MG63 (cell line): Measurements from ENCODE around the gene PBX1. TPM values are rescaled to one million over a fixed set of nuclear protein-coding genes. Genes with fewer than 3 reads are reported as not detected.

Experiments
- DNase-seq: peaks from one replicate; pipeline ENCODE4 v3.0.0-alpha.2; 2020
- H3K27me3 ChIP-seq: fragments of 250-450 bp; sonication (Bioruptor Pico); 2 replicates; pipeline ENCODE4 v1.5.1; 2020; ENCODE audit warnings: mild to moderate bottlenecking, moderate library complexity
- H3K36me3 ChIP-seq: fragments of 250-450 bp; sonication (Bioruptor Pico); 2 replicates; pipeline ENCODE4 v1.5.1; 2020; ENCODE audit warnings: mild to moderate bottlenecking, moderate library complexity
- H3K4me3 ChIP-seq: fragments of 250-450 bp; sonication (Bioruptor Pico); 2 replicates; pipeline ENCODE4 v1.5.1; 2020; ENCODE audit warnings: mild to moderate bottlenecking, moderate library complexity
- H3K9me3 ChIP-seq: fragments of 250-450 bp; sonication (Bioruptor Pico); 2 replicates; pipeline ENCODE4 v1.5.1; 2020; ENCODE audit warnings: mild to moderate bottlenecking, moderate library complexity
- total RNA-seq: library from RNA; depleted of rRNA; stranded (reverse); fragments of >200 nt; shearing (Covaris generic); gene quantifications from 2 replicates; pipeline ENCODE4 v1.2.3, GENCODE V29; 2014; ENCODE audit warnings: low replicate concordance

The PBX1 gene
- total RNA-seq, 1 experiment from 2014 or later, result 0.36 TPM

GRCh38 chr1:164581762-164582161 is 22.8 kb downstream of the PBX1 start:
- Histone ChIP-seq H3K36me3 (no peaks in the 10 kb centered on the region), H3K27me3 (no peaks in the 10 kb centered on the region; the same call in 1 of the 2 replicates), H3K9me3 (no peaks in the 10 kb centered on the region), H3K4me3 (no peak overlapping the region)
- no peak for DNase-seq

GRCh38 chr1:164583196-164583595 is 24.2 kb downstream of the PBX1 start:
- H3K27me3 ChIP-seq, result no peaks in the 10 kb centered on the region; the same call in 1 of the 2 replicates
- no peak overlapping the region for H3K4me3 ChIP-seq
- no peaks in the 10 kb centered on the region for H3K9me3 ChIP-seq
- H3K36me3 ChIP-seq, result no peaks in the 10 kb centered on the region
- DNase-seq, result no peak

DNA sequence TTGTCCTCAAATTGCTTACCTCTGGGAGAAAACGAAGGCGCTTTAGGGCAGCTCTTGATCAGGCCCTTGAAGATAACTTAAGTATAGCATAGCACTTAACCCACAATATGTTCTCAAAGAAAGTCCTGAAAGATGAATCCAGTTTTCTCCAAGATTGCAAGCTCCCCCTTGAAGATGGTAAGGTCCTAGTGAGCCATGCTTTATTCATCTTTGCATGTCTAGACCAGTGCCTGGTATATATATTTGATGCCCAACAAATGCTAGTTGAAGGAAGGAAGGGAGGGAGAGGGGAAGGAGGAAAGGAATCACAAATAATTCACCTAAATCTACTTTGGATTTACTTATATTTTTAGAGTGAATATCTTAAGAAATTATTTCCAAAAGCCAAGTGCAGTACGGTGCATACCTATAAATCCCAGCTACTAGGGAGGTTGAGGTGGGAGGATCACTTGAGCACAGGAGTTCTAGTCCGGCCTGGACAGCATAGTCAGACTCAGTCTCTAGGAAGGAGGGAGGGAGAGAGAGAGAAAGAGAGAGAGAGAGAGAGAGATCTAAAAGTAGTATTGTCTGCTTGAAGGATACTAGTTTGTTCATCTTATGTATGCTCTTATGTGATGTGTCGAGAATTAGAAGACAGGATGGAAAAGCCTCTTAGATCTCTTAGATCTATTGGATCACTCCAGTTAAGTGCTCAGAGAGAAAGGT is 25.0 kb downstream of the PBX1 start:
- no peaks in the 10 kb centered on the region for H3K9me3 ChIP-seq
- no peaks in the 10 kb centered on the region for H3K36me3 ChIP-seq
- DNase-seq, result no peak
- no peaks in the 10 kb centered on the region; the same call in 1 of the 2 replicates for H3K27me3 ChIP-seq
- no peak overlapping the region for H3K4me3 ChIP-seq

DNA sequence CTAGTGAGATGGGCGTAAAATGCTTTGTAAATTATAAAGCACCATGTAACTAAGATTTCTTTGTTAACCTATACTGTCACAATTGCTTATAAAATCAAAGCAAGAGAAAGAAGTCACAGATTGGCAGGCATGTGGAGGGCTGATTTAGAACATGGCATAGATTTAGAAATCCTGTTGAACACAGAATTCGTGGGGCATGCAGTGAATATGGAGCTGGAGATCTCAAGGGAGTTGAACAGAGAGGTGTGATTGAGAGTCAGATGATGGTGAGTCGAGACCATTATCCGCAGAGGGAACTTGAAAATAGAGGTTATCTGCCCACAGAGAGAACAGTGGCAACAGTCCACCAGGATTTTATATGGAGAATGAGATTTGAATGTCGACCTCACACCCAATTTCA is 27.6 kb downstream of the PBX1 start:
- H3K4me3 ChIP-seq, result no peak overlapping the region
- no peaks in the 10 kb centered on the region; the same call in 1 of the 2 replicates for H3K27me3 ChIP-seq
- no peak for DNase-seq
- H3K9me3 ChIP-seq, result no peaks in the 10 kb centered on the region
- no peaks in the 10 kb centered on the region for H3K36me3 ChIP-seq

DNA sequence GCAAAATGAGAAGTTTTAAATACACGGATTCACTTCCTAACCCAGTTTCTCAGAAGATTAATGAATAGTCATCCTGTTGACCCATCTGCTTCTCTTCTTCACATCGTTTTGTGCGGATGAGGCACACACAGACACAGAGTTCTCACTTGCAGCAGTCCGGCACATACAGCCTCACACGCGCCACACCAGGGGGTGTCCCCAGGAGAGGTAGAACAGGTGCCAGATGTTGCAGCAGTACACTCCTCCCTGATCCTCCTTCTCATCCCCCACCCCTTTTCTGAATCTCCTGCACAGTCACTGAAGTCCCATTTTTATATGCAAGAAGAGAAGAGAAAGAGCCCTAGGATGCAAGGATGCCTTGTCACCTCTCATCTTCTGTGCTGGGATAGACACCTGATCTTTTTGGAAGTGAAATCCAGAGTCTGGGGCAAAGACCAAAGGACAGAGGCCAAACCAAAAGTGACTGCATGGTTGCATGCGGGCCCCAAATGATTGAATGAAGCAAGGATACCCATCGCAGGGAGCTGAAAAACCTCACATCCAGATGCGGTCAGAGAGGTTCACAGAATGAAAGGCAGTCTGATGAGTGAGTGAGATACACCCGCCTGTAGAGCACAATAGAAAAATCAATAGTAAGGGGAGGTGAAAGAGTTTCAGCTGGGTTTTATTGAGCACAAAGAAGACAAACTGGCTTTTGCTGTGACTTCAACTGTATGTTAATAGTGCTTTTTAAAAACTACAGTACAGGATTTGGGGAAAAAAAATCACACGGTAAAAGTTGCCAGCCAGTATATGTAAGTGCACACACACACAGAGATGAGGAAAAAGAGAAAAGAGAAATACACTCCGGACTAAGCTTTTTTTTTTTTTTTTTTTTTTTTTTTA is 28.9 kb downstream of the PBX1 start:
- H3K9me3 ChIP-seq, result no peaks in the 10 kb centered on the region
- no peak overlapping the region for H3K4me3 ChIP-seq
- H3K36me3 ChIP-seq, result no peaks in the 10 kb centered on the region
- no peaks in the 10 kb centered on the region; the same call in 1 of the 2 replicates for H3K27me3 ChIP-seq
- no peak for DNase-seq

GRCh38 chr1:164588516-164589341 is 29.7 kb downstream of the PBX1 start:
- DNase-seq, result peak; percentile 11
- H3K27me3 ChIP-seq, result no peaks in the 10 kb centered on the region; the same call in 1 of the 2 replicates
- no peak overlapping the region for H3K4me3 ChIP-seq
- H3K36me3 ChIP-seq, result no peaks in the 10 kb centered on the region
- H3K9me3 ChIP-seq, result no peaks in the 10 kb centered on the region

DNA sequence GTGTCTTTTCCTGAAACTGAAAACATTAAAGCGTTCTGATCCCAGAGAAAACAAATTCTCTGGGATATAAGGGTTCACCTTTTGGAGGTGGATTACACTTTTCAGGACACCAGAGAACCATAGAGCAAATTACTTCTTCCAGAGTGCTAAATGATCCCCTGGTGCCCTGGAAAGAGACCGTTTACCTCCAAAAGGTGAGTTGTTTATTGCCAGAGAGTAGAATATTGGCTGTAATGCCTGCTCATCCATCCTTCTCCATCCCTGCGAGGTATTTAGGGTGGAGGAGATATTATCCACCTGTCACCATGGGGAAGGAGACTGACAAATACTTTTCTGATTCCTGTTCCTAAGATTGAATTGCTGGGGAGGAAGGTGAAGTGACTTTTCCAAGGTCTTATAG is 30.4 kb downstream of the PBX1 start:
- H3K4me3 ChIP-seq, result no peak overlapping the region
- no peaks in the 10 kb centered on the region for H3K36me3 ChIP-seq
- no peak for DNase-seq
- no peaks in the 10 kb centered on the region for H3K9me3 ChIP-seq
- H3K27me3 ChIP-seq, result no peaks in the 10 kb centered on the region; the same call in 1 of the 2 replicates

GRCh38 chr1:164589961-164590507 is 31.1 kb downstream of the PBX1 start:
- DNase-seq, result no peak
- Histone ChIP-seq H3K4me3 (no peak overlapping the region), H3K27me3 (peaks cover 4% of the 10 kb centered on the region), H3K36me3 (no peaks in the 10 kb centered on the region), H3K9me3 (no peaks in the 10 kb centered on the region)

- peaks cover 5% of the 10 kb centered on the region; the same call in 1 of the 2 replicates for H3K27me3 ChIP-seq
- no peaks in the 10 kb centered on the region for H3K9me3 ChIP-seq
- H3K36me3 ChIP-seq, result no peaks in the 10 kb centered on the region
- no peak overlapping the region for H3K4me3 ChIP-seq
- DNase-seq, result no peak
Measured at GRCh38 chr1:164590592-164590991, 31.6 kb downstream of the PBX1 start.

GRCh38 chr1:164591858-164592257 is 32.9 kb downstream of the PBX1 start:
- no peak overlapping the region for H3K4me3 ChIP-seq
- no peak for DNase-seq

DNA sequence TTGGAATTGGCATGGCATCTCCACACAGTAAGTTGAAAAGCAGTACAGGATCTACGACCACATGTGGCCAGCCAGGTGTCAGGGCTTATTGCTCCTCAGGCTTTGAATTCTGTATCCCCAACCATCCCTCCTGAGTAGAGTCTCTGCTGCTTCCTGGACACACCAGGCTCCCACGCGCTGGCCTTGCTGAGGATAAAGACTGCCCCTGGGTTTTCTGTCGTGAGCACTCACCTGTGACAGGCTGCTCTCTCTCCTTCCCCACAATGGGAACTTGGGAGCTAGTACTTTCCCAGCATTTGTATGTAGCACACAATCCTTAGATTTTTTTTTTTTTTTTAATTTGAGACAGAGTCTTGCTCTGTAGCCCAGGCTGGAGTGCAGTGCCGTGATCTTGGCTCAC is 33.6 kb downstream of the PBX1 start:
- Histone ChIP-seq H3K27me3 (peaks cover 5% of the 10 kb centered on the region; the same call in 1 of the 2 replicates), H3K9me3 (no peaks in the 10 kb centered on the region), H3K4me3 (no peak overlapping the region), H3K36me3 (no peaks in the 10 kb centered on the region)
- DNase-seq, result no peak

More at GRCh38 chr1:164591858-164592257, 32.9 kb downstream of the PBX1 start:
- no peaks in the 10 kb centered on the region for H3K36me3 ChIP-seq
- peaks cover 5% of the 10 kb centered on the region; the same call in 1 of the 2 replicates for H3K27me3 ChIP-seq
- no peaks in the 10 kb centered on the region for H3K9me3 ChIP-seq

- Histone ChIP-seq H3K9me3 (no peaks in the 10 kb centered on the region), H3K36me3 (no peaks in the 10 kb centered on the region), H3K4me3 (no peak overlapping the region), H3K27me3 (peaks cover 5% of the 10 kb centered on the region; the same call in 1 of the 2 replicates)
- no peak for DNase-seq
Measured at GRCh38 chr1:164595212-164595611, 36.2 kb downstream of the PBX1 start.

DNA sequence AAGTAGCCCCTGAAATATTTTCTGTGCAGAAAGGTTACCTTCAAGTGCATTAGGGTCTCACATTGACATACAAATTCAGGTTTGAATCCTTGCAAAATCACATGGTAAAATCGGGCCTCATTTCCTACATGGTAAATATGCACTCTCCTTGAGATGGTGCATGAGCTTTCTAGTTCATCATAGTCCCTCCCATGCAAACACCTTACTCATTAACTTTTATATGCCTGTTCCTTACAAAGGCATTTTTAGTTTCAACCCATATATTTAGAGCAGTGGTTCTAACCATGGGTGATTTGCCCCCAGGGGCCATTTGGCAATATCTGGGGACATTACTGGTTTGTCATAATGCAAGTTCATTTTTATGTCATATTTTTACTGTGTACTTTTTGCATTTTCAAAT is 37.2 kb downstream of the PBX1 start:
- Histone ChIP-seq H3K27me3 (peaks cover 5% of the 10 kb centered on the region; the same call in 1 of the 2 replicates), H3K4me3 (no peak overlapping the region), H3K36me3 (no peaks in the 10 kb centered on the region), H3K9me3 (no peaks in the 10 kb centered on the region)
- no peak for DNase-seq

- DNase-seq, result no peak
- no peaks in the 10 kb centered on the region for H3K9me3 ChIP-seq
- no peak overlapping the region for H3K4me3 ChIP-seq
- peaks cover 5% of the 10 kb centered on the region; the same call in 1 of the 2 replicates for H3K27me3 ChIP-seq
- no peaks in the 10 kb centered on the region for H3K36me3 ChIP-seq
Measured at GRCh38 chr1:164598719-164599118, 39.7 kb downstream of the PBX1 start.

DNA sequence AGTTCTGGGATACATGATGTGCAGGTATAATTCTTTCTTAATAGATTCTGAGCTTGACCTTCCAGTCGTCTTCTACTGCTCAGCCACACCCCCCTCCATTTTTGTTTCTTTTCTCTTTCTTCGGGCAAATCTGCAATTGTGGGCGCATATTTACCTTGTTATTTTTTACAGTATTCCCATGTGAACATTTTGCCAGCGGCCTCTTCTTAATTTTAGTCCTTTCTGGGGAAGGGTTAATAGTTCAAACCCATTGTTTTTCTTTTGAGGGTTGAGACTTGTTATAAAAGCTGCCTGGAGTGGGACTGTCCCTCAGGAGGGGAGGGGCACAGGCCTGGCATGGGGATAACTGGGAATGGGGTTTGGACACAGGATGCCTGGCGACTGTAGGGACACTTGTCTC is 40.3 kb downstream of the PBX1 start:
- Histone ChIP-seq H3K4me3 (no peak overlapping the region), H3K27me3 (peaks cover 5% of the 10 kb centered on the region; the same call in 1 of the 2 replicates), H3K9me3 (no peaks in the 10 kb centered on the region), H3K36me3 (no peaks in the 10 kb centered on the region)
- DNase-seq, result no peak

DNA sequence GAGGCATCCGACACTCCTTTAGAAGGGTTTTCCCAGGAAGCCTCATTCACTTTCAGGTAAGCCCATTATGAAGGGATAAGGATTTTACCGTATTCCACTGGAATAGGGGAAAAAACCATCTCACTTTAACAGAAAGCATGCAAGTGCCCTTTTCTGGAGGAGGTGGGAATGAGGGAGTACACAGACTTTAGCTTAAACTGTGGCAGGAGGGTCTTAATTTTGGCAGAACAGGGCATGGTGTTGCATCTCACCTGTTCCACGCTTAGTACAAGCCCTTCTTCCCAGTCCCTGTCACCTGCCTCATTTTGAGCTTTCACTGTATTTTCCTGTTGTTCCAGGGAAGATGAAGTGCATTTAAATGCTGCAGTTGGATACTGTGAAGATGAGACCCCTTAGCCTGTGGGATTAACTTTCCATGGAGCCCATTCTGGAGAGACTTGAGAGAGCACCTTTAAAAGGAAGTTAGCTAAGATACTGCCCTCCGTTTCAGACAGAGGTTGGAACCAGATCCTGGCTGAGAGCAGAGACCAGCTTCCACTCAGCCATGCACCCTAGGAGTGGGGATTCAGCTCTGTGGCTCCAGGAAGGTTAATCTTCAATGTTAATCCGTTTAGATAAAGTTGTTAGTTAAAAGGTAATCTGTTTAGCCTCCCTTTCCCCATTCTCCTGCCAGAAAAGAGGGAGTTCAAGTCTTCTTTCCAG is 42.6 kb downstream of the PBX1 start:
- Histone ChIP-seq H3K9me3 (no peaks in the 10 kb centered on the region), H3K4me3 (no peak overlapping the region)

More for the DNA sequence above, 42.6 kb downstream of the PBX1 start:
- Histone ChIP-seq H3K27me3 (no peaks in the 10 kb centered on the region; the same call in 1 of the 2 replicates), H3K36me3 (no peaks in the 10 kb centered on the region)
- DNase-seq, result no peak
